GM19452 (cell line): ENCODE data around the gene PLXDC2.
"Not testable (repeated sequence)": the region's sequence is repeated elsewhere in the genome, so short reads cannot be mapped to it uniquely, and the experiment has no call there.

Experiments used
- ATAC-seq: cut with Tn5 transposase; IDR thresholded peaks from one replicate; pipeline ENCODE4 v1.9.1; 2021; ENCODE audit not compliant: unreplicated experiment

PLXDC2 gene

GRCh38 chr10:19970256-19970655 is 154.0 kb downstream of the PLXDC2 start:
- no peak for ATAC-seq

DNA sequence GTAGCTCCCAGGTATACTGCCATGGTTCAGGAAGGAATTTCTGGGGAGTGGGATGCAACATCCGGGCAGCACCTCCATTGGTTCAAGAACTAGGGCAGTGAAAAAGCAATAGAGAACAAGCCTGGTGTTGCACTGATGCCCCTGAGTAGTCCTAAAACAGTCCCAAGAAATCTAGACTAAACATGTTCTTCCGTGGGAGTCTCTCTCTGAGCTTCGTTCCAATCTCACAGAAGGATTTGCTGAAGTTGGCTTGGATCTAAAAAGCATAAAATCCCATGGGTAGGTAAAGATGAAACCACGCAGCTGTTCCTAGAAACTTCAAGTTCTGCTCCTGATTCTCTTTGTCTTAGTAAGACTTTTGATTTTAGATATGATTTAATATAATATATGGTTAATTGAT is 154.5 kb downstream of the PLXDC2 start:
- no peak for ATAC-seq

GRCh38 chr10:19971343-19972052 is 155.3 kb downstream of the PLXDC2 start:
- ATAC-seq, result no peak

DNA sequence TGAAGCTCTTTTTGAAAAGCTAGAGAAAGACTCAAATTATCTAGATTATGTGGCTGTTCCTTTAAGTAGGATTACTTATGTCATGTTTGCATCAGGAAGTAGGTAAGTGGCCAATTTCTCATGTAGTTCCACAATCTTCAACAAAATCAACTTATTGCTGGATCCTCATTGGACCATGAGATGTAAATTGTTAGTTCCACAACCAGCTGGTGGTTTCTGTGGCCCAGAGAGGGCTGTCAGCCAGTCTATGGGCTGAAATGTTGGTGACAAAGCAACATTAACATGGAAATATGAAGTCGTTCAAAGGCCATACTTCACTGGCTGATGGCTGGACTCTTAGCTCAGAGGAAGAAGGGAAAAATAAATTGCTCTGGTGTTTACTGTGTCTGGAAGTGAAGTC is 157.9 kb downstream of the PLXDC2 start:
- ATAC-seq, result no peak

DNA sequence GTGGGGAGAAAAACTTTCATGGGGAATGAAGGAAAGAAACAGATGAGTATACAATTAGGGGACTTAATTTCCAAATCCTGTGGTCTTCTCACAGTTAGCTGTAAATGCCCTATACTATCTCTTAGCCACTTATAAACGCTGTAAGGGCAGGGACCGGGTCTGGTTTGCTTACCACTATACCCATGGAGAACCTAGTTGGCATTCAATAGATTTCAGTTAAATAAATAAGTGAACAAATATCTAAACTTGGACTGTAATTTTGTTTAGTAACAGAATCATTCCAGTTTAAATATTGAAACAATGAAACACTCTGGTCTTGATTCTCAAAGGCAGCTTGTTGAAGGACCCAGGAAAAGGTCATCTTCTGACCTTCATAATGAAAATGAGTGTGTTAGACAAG is 158.3 kb downstream of the PLXDC2 start:
- ATAC-seq, result no peak

DNA sequence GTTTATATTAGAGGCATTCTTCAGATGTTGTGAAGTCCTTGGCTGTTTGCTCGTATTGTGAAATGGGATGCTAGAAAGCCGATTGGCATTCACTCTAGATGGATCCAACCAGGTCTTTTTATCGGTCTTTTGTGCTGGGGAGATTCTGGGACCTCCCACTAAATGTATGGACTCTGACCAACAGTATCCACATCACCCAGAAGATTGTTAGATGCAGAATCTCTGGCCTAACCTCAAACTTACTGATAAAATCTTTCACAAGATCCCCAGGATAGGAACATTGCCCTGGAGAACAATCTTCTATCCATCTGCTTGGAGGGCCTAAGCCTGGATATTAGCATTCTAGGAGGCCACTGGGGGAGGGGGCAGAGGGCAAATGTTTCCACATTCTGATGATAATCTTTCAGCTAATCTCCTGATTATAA is 160.9 kb downstream of the PLXDC2 start:
- no peak for ATAC-seq

DNA sequence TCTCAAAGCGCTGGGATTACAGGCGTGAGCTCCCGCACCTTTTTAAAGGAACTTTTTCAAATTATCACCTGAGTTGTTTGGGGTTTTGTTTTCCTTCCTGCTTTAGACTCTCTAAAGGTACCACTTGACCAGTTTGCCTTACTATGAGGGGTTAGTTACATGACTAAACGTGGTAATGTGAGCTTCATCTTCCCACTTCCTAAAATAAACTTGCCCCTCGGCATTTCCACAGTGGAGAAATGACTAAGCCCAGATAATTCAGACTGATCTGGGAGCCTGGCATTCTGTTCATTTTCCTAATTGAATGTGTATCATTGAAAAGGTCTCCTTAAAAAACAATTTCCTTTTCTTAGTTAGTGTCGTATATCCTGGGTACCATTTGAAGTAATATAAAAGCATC is 163.4 kb downstream of the PLXDC2 start:
- ATAC-seq, result no peak

DNA sequence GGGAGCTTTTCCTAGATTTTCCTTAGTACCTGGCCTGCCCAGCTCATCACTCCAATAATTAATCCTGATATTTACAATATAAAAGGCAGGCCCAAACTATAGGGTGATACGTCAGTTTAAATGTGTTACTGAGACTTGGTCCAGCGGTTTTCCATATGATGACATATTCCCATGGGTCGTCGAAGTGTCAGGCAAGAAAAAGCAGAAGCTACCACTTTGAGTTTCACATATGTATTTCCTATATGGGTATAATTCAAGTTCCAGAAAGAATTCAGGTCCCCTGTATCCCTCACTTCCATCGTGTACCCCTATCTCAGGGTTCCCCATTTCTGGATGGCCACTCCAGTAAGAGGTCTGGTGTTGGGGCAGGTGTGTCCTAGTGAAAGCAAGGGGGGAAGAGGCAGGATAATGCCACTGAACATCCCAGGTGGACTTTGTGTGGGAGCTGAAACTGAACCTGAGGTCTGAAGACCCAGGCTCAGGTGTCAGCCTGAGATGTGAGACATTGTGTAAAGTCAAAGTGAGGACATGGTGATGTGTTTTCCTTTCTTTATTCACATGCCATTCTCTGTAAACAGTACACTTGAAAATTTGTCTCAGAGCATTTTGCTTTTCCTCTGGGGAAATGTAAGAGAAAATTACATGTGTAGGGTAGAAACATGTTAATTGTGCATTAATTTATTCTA is 167.8 kb downstream of the PLXDC2 start:
- no peak for ATAC-seq

- ATAC-seq, result no peak
Measured at GRCh38 chr10:19985745-19986144, 169.5 kb downstream of the PLXDC2 start.

- ATAC-seq, result no peak
Measured at GRCh38 chr10:19986591-19986990, 170.4 kb downstream of the PLXDC2 start.

DNA sequence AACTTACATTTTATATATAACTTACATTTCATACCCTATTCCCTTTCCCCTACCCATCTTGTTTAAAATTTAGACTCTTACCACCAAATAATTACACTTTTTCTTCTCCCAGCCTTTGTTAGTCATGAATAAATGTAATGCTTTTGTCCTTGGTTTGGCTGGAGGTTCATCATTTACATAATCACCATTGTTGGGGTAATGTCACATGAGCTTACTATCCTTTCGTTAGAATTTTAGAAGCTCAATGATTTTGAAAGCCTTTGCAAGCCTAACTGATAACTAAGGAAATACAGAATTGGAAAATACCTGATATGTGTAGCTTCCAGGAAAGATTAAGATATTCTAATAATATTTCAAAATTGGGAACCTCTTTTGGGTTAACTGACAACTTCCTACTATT is 171.7 kb downstream of the PLXDC2 start:
- ATAC-seq, result no peak

GRCh38 chr10:19993714-19994315 is 177.6 kb downstream of the PLXDC2 start:
- ATAC-seq, result peak; percentile 80

GRCh38 chr10:19998482-19998881 is 182.2 kb downstream of the PLXDC2 start:
- no peak for ATAC-seq

GRCh38 chr10:19999431-19999830 is 183.2 kb downstream of the PLXDC2 start:
- no peak for ATAC-seq

DNA sequence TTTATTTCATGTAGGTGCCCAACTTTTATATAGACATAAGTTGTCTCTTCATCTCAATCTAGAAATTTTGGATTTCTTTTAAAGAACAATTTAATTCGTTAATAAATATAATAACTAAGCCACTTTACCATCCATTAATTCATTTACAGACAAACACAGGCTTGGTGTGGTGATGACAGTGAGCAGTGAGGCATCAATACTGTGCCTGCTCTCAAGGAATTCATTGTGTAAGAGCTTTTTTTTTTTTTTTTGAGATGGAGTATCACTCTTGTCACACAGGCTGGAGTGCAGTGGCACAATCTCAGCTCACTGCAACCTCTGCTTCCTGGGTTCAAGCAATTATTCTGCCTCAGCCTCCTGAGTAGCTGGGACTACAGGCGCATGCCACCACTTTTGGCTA is 185.8 kb downstream of the PLXDC2 start:
- not testable (repeated sequence) for ATAC-seq

GRCh38 chr10:20002657-20003056 is 186.4 kb downstream of the PLXDC2 start:
- no peak for ATAC-seq

- peak; percentile 60 for ATAC-seq
Measured at GRCh38 chr10:20004087-20004523, 187.9 kb downstream of the PLXDC2 start.

DNA sequence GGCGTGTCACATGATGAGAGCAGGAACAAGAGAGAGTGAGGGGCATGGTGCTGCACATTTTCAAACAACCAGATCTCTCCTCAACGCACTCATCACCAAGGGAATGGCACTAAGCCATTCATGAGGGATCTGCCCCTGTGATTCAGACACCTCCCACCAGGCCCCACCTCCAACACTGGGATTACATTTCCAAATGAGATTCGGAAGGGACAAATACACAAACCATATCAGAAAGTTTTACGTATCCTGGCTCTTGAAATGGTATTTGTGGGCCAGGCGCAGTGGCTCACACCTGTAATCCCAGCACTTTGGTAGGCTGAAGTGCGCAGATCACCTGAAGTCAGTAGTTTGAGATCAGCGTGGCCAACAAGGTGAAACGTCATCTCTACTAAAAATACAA is 189.4 kb downstream of the PLXDC2 start:
- ATAC-seq, result no peak

GRCh38 chr10:20006169-20006870 is 190.1 kb downstream of the PLXDC2 start:
- no peak for ATAC-seq

- ATAC-seq, result no peak
Measured at GRCh38 chr10:20007426-20007825, 191.2 kb downstream of the PLXDC2 start.

DNA sequence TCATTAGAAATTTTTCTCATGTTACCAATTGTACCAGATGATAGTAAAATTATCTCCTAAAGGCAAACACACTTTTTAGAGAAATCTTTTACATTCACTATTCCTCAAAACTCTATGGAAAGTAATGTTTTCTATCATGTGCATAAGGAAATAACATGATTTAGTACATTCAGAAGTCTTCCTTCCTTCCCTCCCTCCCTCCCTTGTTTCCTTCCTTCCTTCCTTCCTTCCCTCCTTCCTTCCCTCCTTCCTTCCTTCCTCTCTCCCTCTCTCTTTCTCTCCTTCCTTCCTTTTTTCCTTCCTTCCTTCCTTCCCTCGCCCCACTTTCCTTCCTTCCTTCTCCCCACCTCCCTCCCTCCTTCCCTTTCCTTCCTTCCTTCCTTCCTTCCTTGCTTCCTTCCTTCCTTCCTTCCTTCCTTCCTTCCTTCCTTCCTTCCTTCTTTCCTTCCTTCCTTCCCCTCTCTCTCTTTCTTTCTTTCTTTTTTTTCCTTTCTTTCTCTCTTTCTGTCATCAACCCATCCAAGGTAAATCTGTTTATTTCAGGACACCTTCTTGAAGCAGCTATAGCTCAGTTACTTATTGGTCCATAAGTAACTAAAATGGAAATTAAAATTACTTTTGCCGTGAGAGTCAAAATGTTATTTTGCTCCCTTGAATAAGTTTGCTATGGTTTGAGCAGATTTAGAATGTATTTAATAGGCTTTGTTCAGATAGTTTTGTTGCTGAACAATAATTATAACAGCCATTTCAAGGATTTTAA is 197.9 kb downstream of the PLXDC2 start:
- no peak for ATAC-seq
